ENCODE results near the gene ABLIM2. TPM values are rescaled to one million over a fixed set of nuclear protein-coding genes. Genes with fewer than 3 reads are reported as not detected.

The ABLIM2 gene
- total and polyA plus RNA-seq, 4 donors = 12.2 to 60.4 (median 43.1) TPM

DNA sequence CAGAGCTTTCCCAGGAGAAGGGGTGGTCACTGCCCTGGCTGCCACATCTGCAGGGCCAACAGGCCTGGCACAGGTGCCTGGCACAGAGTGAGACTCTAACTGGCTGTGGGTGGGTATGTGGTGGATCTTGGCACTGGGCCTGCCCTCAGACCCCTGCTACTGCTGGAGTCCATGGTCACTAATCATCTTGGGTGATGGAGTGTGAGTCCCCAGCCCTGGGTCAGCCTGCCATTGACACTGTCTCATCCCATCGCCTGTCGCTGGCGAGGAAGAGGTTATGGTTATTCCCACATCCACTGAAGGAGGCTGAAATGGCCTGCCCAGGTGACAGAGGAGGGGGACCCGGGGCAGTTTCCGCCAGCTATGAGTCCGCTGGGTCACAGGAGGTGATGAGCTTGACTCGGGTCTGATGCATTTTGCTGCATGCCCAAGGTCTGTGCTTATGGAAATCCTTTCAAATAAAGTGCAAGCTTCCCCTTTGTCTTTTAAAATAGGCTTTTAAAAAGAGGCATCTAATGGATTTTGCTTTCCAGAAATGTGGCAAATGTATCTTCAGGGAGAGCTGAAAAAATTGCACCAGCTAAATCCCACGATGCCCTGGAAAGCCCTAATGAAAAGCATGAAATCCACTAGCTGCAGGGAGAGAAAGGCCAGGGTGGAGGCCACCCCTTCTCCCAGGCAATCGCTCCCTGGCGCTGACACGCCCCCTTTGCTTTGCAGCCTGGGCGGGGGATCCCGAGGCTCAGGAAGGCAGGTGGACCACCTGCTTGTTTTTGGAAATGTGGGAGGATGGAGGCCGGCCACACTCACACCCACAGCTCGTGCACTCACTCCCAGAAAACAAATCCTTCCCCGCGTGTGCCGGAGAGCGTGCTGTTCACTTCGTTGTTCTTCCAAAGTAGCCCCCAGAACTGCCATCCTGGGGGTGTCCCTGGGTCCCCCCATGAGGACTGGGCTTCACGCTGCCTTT lies 54.9 kb downstream of the ABLIM2 start:
- no peaks in the 10 kb centered on the region for H3K9me3 ChIP-seq (ENCODE audit: control insufficient read depth, insufficient read depth, low read length)
- H3K4me1 ChIP-seq (ENCODE audit: control insufficient read depth, insufficient read depth, low read length) = peaks cover 33% of the 10 kb centered on the region
- H3K27ac ChIP-seq (ENCODE audit: low read depth, low read length) = no peak overlapping the region
- H3K27me3 ChIP-seq (ENCODE audit: control insufficient read depth, insufficient read depth, low read length) = no peaks in the 10 kb centered on the region
- WGBS (ENCODE audit: insufficient coverage) = 61% methylated on average over 7 of the region's 21 CpGs
- H3K36me3 ChIP-seq (ENCODE audit: control insufficient read depth, insufficient read depth, low read length) = peaks cover 31% of the 10 kb centered on the region
- peak in 1 of 6 donors; percentile 49 for DNase-seq (ENCODE audit: low read depth in 4 of 6, low spot score in 6 of 6)
- H3K4me3 ChIP-seq (ENCODE audit: low read depth, low read length) = no peak overlapping the region

DNA sequence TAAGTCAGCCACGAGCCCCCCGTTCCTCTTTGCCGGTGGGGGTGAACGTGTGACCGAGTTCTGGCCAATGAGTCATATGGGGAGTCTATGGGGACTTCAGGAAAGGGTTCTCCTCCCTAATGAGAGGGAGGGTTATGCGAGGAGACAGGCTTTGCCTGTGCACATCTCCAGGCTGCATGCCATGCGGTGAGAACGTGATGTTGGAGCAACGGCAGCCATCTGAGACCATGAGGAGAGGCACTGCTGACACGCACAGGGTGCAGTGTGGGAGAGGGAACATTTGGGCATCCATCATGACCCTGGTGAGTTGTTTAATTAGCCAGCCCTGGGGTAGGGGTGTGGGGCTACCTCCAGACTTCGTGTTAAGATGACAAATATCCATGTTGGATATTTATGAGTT lies 55.8 kb downstream of the ABLIM2 start:
- DNase-seq (ENCODE audit: low read depth in 4 of 6, low spot score in 6 of 6) = no peak
- peaks cover 28% of the 10 kb centered on the region for H3K4me1 ChIP-seq (ENCODE audit: control insufficient read depth, insufficient read depth, low read length)
- H3K36me3 ChIP-seq (ENCODE audit: control insufficient read depth, insufficient read depth, low read length) = peaks cover 29% of the 10 kb centered on the region
- 97% methylated on average over 10 of the region's 11 CpGs for WGBS (ENCODE audit: insufficient coverage)
- H3K9me3 ChIP-seq (ENCODE audit: control insufficient read depth, insufficient read depth, low read length) = no peaks in the 10 kb centered on the region
- no peak overlapping the region for H3K27ac ChIP-seq (ENCODE audit: low read depth, low read length)
- no peak overlapping the region for H3K4me3 ChIP-seq (ENCODE audit: low read depth, low read length)
- H3K27me3 ChIP-seq (ENCODE audit: control insufficient read depth, insufficient read depth, low read length) = no peaks in the 10 kb centered on the region

DNA sequence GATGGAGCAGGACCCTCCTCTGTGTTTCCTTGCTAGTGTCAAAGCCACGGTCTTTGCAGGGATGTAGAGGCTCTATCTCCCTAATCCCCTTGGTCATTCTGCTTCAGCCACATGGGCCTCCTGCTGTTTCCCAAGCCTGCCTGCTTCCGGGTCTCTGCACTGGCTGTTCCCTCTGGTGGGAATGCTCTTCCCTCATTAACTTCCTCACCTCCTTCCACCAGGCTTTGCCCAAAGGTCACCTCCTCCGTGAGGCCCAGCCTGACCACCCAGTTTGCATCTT lies 56.6 kb downstream of the ABLIM2 start:
- no peak overlapping the region for H3K27ac ChIP-seq (ENCODE audit: low read depth, low read length)
- 60% methylated on average over 2 of the region's 3 CpGs for WGBS (ENCODE audit: insufficient coverage)
- H3K36me3 ChIP-seq (ENCODE audit: control insufficient read depth, insufficient read depth, low read length) = peaks cover 35% of the 10 kb centered on the region
- no peaks in the 10 kb centered on the region for H3K9me3 ChIP-seq (ENCODE audit: control insufficient read depth, insufficient read depth, low read length)
- no peaks in the 10 kb centered on the region for H3K27me3 ChIP-seq (ENCODE audit: control insufficient read depth, insufficient read depth, low read length)
- no peak overlapping the region for H3K4me3 ChIP-seq (ENCODE audit: low read depth, low read length)
- peaks cover 28% of the 10 kb centered on the region for H3K4me1 ChIP-seq (ENCODE audit: control insufficient read depth, insufficient read depth, low read length)
- no peak for DNase-seq (ENCODE audit: low read depth in 4 of 6, low spot score in 6 of 6)

DNA sequence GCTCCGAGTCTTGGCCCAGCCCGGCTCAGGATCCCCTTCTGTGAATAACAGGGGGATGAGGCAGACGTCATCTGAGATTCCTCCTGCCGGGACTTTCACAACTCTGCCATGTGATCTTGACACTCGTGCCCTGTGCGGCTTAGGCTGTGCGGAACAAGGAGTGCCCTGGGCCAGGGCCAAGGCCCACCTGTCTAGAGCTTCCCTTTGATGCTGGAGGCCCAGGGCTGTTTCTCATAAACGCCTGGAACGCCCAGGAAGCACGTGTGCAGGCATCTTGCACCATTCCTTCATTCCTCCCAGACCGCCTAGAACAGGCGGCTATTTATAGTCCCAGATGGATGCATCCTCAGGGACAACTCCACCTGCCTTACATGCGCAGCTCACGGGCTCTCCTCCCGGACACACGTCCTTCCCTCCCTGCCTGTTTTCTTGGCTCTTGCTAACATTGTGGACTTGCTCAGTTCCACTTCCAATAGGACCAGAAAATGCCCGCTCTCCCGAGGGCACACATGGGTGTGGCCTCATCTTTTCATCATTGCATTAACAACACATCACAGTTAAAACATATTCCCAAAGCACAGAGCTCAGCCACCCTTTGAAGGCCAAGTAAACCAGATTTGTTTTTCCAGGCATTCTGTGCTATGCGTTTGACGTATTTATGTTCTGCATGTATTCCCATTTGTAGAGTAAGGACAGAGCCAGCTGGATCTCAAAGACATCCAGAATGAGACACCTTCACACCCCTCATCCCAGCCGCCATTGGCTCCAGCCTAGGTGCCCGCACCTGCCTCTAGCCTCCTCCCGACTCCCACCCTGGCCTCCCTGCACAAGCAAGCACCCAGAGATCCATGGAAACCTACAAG lies 57.2 kb downstream of the ABLIM2 start:
- peak in 2 of 6 donors; percentile 52 to 69 for DNase-seq (ENCODE audit: low read depth in 4 of 6, low spot score in 6 of 6)
- Histone ChIP-seq H3K4me1 (ENCODE audit: control insufficient read depth, insufficient read depth, low read length) (peaks cover 28% of the 10 kb centered on the region), H3K36me3 (ENCODE audit: control insufficient read depth, insufficient read depth, low read length) (peaks cover 37% of the 10 kb centered on the region), H3K9me3 (ENCODE audit: control insufficient read depth, insufficient read depth, low read length) (no peaks in the 10 kb centered on the region), H3K27me3 (ENCODE audit: control insufficient read depth, insufficient read depth, low read length) (no peaks in the 10 kb centered on the region), H3K4me3 (ENCODE audit: low read depth, low read length) (no peak overlapping the region), H3K27ac (ENCODE audit: low read depth, low read length) (no peak overlapping the region)
- 73% methylated on average over 21 of the region's 23 CpGs for WGBS (ENCODE audit: insufficient coverage)

DNA sequence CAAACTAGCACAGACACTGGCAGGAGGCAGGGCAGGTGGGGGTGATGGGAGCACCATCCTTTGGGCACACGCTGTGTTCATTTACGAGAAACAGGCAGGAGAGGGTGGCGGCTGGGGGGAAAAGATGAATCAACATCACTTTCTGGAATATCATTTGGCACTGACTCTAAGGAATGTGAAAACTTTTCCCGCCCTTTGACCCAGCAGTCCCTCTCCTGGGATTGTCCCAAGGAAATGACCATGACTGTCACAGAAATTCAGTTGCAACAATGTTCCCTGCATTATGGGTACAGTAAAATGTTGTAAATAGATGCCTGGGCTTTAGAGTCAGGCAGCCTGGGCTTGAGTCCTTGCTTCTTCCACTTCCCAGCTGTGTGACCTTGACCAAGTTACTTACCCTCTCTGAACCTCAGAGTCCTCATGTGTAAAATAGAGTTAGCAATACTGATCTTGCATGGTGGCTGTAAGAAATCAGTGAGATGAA lies 58.6 kb downstream of the ABLIM2 start:
- DNase-seq (ENCODE audit: low read depth in 4 of 6, low spot score in 6 of 6) = no peak
- Histone ChIP-seq H3K27me3 (ENCODE audit: control insufficient read depth, insufficient read depth, low read length) (no peaks in the 10 kb centered on the region), H3K27ac (ENCODE audit: low read depth, low read length) (no peak overlapping the region)

DNA sequence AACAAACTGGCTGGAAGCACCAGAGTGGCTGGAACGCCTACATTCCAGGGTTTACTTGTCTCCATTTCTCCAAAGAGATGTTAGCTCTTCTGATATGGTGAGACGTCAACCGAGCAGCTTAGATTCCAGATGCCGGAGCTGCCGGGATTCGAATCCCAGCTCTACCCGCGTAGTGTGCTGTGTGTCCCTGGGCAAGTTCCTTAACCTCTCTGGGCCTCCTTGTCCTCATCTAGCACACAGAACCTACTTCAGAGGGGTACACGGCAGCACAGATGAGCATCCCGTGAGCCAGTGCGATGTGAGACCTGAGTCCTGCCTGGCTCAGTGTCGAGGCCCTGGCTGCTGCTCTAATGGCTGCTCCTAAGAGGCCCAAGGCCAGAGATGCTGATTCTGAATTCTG lies 60.1 kb downstream of the ABLIM2 start:
- Histone ChIP-seq H3K27ac (ENCODE audit: low read depth, low read length) (no peak overlapping the region), H3K36me3 (ENCODE audit: control insufficient read depth, insufficient read depth, low read length) (peaks cover 27% of the 10 kb centered on the region), H3K9me3 (ENCODE audit: control insufficient read depth, insufficient read depth, low read length) (peaks cover 6% of the 10 kb centered on the region), H3K4me1 (ENCODE audit: control insufficient read depth, insufficient read depth, low read length) (peaks cover 9% of the 10 kb centered on the region), H3K27me3 (ENCODE audit: control insufficient read depth, insufficient read depth, low read length) (no peaks in the 10 kb centered on the region), H3K4me3 (ENCODE audit: low read depth, low read length) (no peak overlapping the region)
- DNase-seq (ENCODE audit: low read depth in 4 of 6, low spot score in 6 of 6) = no peak
- 92% methylated on average over 12 of the region's 12 CpGs for WGBS (ENCODE audit: insufficient coverage)

More for the DNA sequence above, 58.6 kb downstream of the ABLIM2 start:
- WGBS (ENCODE audit: insufficient coverage) = 85% methylated on average over 4 of the region's 4 CpGs
- Histone ChIP-seq H3K4me1 (ENCODE audit: control insufficient read depth, insufficient read depth, low read length) (peaks cover 17% of the 10 kb centered on the region), H3K4me3 (ENCODE audit: low read depth, low read length) (no peak overlapping the region), H3K36me3 (ENCODE audit: control insufficient read depth, insufficient read depth, low read length) (peaks cover 35% of the 10 kb centered on the region), H3K9me3 (ENCODE audit: control insufficient read depth, insufficient read depth, low read length) (no peaks in the 10 kb centered on the region)

DNA sequence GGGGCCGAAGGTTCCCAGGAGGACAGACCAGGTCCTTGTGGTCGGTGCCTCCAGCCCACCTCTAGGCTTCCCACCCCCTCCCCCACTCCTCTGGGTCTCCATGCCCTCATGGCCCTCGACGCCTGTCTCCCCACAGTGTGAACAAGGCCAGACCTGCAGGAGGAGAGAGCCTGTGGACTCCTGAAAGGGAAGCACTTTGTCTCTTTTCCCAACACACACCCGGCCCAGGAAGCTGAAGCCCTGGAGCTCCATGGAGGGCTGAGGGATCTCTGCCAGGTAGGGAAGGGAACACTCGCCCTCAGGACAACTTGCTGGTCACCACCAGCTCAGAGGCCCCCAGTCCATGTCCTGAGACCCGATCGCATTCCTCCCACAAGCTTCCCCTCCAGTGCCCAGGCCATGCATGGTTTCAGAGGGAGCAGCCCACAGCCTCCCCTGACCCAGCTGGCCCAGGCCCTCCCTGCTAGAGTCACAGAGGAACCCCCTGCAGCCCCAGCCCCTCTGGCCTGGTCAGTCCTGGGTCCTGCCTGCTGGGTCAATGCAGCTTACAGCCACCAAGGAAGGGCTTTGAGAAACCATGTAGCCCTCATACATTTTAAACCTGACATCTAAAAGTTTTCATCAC lies 60.8 kb downstream of the ABLIM2 start:
- no peak for DNase-seq (ENCODE audit: low read depth in 4 of 6, low spot score in 6 of 6)
- Histone ChIP-seq H3K27me3 (ENCODE audit: control insufficient read depth, insufficient read depth, low read length) (no peaks in the 10 kb centered on the region), H3K9me3 (ENCODE audit: control insufficient read depth, insufficient read depth, low read length) (peaks cover 10% of the 10 kb centered on the region), H3K27ac (ENCODE audit: low read depth, low read length) (no peak overlapping the region), H3K4me1 (ENCODE audit: control insufficient read depth, insufficient read depth, low read length) (peaks cover 5% of the 10 kb centered on the region), H3K4me3 (ENCODE audit: low read depth, low read length) (no peak overlapping the region), H3K36me3 (ENCODE audit: control insufficient read depth, insufficient read depth, low read length) (peaks cover 27% of the 10 kb centered on the region)
- 84% methylated on average over 7 of the region's 8 CpGs for WGBS (ENCODE audit: insufficient coverage)

DNA sequence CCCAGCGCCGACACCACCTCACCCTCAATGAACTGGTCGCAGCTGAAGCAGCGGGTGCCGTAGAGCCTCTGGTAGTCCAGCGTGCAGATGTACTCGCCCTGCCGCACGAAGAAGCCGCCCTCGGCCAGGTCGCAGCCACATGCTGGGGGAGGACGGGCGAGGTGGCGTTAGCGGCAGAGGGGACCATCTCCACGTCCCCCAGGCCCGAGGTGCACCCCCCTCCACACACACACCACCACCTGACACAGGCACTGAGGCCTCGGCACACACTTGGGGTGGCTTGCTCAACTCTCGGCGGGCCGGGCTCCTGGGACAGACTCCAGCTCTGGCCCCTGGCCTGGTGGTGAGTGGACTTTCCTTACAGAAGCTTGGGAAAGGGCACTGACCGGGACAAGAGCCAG lies 61.5 kb downstream of the ABLIM2 start:
- no peak for DNase-seq (ENCODE audit: low read depth in 4 of 6, low spot score in 6 of 6)
- Histone ChIP-seq H3K36me3 (ENCODE audit: control insufficient read depth, insufficient read depth, low read length) (peaks cover 27% of the 10 kb centered on the region), H3K4me1 (ENCODE audit: control insufficient read depth, insufficient read depth, low read length) (peaks cover 5% of the 10 kb centered on the region), H3K9me3 (ENCODE audit: control insufficient read depth, insufficient read depth, low read length) (peaks cover 10% of the 10 kb centered on the region), H3K4me3 (ENCODE audit: low read depth, low read length) (no peak overlapping the region), H3K27me3 (ENCODE audit: control insufficient read depth, insufficient read depth, low read length) (no peaks in the 10 kb centered on the region), H3K27ac (ENCODE audit: low read depth, low read length) (no peak overlapping the region)
- 89% methylated on average over 21 of the region's 23 CpGs for WGBS (ENCODE audit: insufficient coverage)

DNA sequence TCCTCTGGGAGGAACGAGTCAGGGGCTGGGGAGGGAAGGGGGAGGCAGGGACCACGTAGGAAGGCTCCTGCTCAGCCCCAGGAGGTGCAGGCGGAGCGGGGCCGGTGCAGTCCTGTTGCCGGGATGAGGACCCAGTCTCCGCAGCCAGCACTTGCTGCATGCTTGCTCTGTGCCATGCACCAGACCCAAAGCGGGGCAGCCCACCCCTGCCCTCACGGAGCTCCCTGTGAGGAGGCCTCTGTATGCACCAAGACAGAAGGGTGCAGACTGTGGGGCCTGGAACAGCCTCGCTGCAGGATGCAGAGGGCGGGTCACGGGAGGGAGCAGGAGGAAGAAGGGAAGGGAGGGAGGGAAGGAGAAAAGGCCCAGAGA lies 61.9 kb downstream of the ABLIM2 start:
- Histone ChIP-seq H3K4me1 (ENCODE audit: control insufficient read depth, insufficient read depth, low read length) (peaks cover 5% of the 10 kb centered on the region), H3K27me3 (ENCODE audit: control insufficient read depth, insufficient read depth, low read length) (no peaks in the 10 kb centered on the region), H3K4me3 (ENCODE audit: low read depth, low read length) (no peak overlapping the region), H3K9me3 (ENCODE audit: control insufficient read depth, insufficient read depth, low read length) (peaks cover 10% of the 10 kb centered on the region), H3K36me3 (ENCODE audit: control insufficient read depth, insufficient read depth, low read length) (peaks cover 27% of the 10 kb centered on the region), H3K27ac (ENCODE audit: low read depth, low read length) (no peak overlapping the region)
- no peak for DNase-seq (ENCODE audit: low read depth in 4 of 6, low spot score in 6 of 6)
- 60% methylated on average over 11 of the region's 12 CpGs for WGBS (ENCODE audit: insufficient coverage)

All from spinal cord (tissue), 10 donors.